ENCODE results near the gene ROBO2.
"Not testable (repeated sequence)": the region's sequence is repeated elsewhere in the genome, so short reads cannot be mapped to it uniquely, and the experiment has no call there.

The ROBO2 gene

DNA sequence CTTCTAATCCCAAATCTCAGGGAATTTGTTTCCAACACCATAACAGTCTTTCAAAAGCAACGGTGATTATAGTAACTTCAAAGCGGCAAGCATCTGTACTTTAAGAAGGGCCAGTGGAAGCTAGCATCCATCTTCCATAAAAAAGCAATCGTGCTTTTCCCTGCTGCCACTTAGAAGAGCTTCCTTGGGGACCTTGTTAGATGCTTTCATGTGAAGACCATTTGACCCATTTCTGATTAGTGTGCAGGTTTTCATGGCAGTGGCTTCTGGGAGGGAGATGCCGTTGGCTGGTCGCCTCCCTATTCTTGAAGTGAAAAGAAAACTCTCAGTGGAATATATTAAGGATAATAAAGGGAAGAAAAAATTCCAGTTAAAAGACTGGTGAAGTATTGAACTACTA, 354.1 kb downstream of the ROBO2 start:
- in situ Hi-C loops (cut with MboI; ENCODE audit: low sequenced_read_pairs), result no loop called here

GRCh38 chr3:77404871-77405270, 365.0 kb downstream of the ROBO2 start:
- in situ Hi-C loops (cut with MboI; ENCODE audit: low sequenced_read_pairs), result no loop called here

- in situ Hi-C loops (cut with MboI; ENCODE audit: low sequenced_read_pairs), result no loop called here
These were observed 367.5 kb downstream of the ROBO2 start for GRCh38 chr3:77407441-77407840.

DNA sequence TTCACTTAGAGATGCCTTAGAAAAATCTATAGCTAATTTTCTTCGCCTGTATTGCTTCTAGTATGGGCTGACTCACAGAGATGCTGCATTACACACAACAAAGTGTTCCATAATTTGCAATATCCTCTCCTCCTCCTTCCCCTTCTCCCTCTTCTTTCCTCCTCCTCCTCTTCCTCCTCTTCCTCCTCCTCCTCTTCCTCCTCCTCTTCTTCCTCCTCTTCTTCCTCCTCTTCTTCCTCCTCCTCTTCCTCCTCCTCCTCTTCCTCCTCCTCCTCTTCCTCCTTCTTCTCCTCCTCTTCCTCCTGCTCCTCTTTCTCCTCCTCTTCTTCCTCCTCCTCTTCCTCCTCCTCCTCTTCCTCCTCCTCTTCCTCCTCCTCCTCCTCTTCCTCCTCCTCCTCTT, 370.4 kb downstream of the ROBO2 start:
- in situ Hi-C loops (cut with MboI; ENCODE audit: low sequenced_read_pairs), result not testable (repeated sequence)

DNA sequence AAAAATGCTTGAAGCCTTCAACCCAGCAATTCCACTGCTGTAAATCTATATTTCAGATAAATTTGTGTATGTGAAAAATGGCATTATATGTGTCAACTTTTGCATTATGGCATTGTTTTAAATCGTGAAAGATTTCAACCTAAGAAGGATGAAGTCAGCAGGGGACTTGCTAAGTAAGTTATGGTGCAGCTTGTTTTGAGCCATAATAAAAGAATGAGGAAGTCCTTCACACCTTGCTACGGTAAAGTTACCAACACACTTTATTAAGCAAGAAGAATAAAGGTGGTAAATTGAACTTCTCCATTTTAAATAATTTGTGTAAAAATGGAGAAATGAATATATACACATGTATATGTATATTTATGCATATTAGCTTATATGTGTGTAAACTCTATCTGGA, 371.4 kb downstream of the ROBO2 start:
- in situ Hi-C loops (cut with MboI; ENCODE audit: low sequenced_read_pairs), result no loop called here

- in situ Hi-C loops (cut with MboI; ENCODE audit: low sequenced_read_pairs), result no loop called here
These were observed 372.1 kb downstream of the ROBO2 start for GRCh38 chr3:77412021-77412438.

DNA sequence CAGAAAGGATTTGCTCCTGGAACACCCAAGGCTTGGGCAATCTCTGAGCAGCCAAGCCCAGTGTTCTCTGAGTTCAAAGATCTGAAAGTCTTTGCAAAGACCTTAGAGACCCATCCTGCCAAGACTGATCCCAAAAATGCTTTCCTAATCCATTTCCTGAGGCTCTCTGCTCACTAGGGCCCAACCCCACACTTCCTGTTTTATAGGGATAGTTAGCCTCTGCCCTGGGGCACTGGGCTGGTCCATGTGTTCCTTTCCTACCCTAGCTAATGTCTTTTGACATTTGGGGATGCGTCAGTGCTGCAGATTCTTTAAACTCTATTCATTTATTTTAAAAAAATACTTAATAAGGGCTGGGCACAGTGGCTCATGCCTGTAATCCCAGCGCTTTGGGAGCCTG, 372.7 kb downstream of the ROBO2 start:
- in situ Hi-C loops (cut with MboI; ENCODE audit: low sequenced_read_pairs), result no loop called here

DNA sequence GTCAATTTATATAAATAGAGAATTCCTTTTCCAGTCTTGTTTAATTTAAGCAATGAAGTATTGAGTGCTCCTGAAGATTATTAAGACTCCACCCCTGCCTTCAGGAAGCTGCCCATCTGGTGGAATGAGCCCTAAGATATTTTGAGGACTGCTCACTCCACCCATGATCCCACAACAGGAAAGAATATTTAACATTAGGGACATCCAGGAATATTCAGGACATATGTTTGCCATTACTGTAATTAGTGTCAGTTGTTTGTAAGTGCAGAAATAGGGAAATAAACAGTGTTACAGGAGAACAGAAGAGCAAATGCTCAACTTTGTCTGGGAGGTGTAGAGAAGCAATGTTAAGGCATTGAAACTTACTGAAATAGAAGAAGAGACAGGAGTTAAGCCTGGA, 375.0 kb downstream of the ROBO2 start:
- in situ Hi-C loops (cut with MboI; ENCODE audit: low sequenced_read_pairs), result no loop called here

DNA sequence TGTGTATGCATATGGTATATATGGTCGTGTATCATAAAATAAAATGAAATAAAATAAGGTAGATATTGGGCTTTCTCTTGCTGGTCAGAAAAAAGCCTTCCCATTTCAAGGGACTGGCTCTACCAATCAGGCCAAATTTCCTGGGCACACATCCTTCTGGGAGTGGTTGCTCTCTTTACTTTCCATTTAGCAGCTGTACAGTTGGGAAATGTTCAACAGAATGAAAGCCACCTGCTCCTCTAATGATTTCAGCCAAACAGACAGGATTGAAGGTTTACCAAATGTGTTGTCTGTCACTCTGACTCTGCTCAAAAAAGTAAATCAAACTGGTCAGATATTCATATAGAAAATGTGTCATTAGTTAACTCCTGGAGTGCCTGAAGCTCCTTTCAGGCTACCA, 380.4 kb downstream of the ROBO2 start:
- in situ Hi-C loops (cut with MboI; ENCODE audit: low sequenced_read_pairs), result no loop called here

GRCh38 chr3:77421916-77422315, 382.0 kb downstream of the ROBO2 start:
- in situ Hi-C loops (cut with MboI; ENCODE audit: low sequenced_read_pairs), result no loop called here

DNA sequence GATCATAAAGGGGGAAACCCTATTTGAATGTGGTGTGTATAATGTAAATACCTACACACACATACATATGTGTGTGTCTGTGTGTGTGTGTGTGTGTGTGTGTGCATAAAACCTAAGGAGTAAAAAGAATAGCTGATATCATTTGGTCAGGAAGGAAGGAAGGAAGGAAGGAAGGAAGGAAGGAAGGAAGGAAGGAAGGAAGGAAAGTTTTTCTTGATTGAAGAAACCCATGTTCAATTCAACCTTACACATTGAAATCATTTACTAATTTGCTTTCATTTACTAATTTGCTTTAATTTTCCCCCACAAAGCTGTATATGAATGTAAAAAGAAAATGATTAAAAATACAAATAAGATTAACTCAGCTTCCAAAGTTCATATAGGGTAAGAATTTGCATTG, 386.6 kb downstream of the ROBO2 start:
- in situ Hi-C loops (cut with MboI; ENCODE audit: low sequenced_read_pairs), result no loop called here

GRCh38 chr3:77427528-77427927, 387.6 kb downstream of the ROBO2 start:
- in situ Hi-C loops (cut with MboI; ENCODE audit: low sequenced_read_pairs), result no loop called here

GRCh38 chr3:77436908-77437307, 397.0 kb downstream of the ROBO2 start:
- in situ Hi-C loops (cut with MboI; ENCODE audit: low sequenced_read_pairs), result no loop called here

GRCh38 chr3:77446084-77446483, 406.2 kb downstream of the ROBO2 start:
- in situ Hi-C loops (cut with MboI; ENCODE audit: low sequenced_read_pairs), result no loop called here

DNA sequence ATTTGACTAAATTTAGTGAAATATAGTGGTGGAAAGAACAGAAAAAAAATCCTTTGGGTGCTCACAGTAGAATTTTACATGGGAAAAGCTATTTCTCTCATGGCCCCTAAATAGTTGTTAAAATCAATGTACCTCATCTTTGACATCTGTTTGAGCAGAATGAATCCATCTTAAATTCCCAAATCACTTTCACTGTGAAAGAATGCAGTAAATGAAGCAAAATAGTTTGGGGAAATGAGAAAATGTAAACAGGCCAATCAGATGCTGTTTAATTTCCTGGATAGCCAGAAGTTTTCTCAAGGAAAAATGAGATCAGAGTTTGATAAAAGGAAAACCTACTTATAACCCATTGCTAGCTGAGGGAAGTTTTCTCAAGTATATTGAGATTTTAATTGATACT, 406.9 kb downstream of the ROBO2 start:
- in situ Hi-C loops (cut with MboI; ENCODE audit: low sequenced_read_pairs), result no loop called here

DNA sequence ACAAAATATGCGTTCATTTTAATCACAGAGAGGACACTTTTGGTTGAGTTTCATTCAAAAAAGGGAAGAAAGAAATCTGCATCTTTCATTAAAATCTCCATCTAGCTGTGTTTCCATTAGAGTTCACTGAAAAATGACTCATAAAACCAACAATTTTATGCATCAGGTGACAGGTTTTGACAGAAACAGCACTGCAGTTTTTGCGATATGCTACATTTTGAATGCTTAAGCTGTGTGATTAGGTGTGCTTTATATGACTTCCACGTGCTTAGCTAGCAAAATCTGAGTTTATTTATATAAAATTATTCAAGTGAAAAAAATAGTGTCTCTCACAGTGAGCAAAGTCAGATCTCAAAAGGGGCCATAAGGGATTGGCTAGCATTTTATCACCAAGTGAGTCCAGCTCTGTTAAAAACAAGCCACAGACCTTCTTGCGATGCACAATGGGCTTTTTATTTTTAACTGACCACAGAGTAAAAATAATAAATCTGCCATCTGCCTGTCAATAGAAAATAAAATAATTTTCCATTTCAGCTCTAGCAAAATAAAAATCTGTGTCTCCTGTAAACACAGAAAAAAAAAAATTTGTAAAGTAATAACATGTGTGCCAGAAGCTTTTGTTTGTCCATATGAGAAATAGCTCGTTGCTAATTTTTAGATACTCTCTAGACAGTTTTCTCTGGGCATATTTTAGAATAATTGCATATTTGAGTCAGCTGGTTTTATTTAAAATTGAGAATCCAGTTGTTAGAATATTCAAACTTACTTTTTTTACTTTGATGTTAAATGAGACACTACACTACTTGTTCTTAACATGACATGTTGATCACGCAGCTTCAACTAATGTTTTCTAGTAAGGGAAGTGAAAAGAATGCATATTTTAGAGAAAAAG, 409.8 kb downstream of the ROBO2 start:
- in situ Hi-C loops (cut with MboI; ENCODE audit: low sequenced_read_pairs), result no loop called here

- in situ Hi-C loops (cut with MboI; ENCODE audit: low sequenced_read_pairs), result no loop called here
These were observed 416.5 kb downstream of the ROBO2 start for GRCh38 chr3:77456431-77456830.

DNA sequence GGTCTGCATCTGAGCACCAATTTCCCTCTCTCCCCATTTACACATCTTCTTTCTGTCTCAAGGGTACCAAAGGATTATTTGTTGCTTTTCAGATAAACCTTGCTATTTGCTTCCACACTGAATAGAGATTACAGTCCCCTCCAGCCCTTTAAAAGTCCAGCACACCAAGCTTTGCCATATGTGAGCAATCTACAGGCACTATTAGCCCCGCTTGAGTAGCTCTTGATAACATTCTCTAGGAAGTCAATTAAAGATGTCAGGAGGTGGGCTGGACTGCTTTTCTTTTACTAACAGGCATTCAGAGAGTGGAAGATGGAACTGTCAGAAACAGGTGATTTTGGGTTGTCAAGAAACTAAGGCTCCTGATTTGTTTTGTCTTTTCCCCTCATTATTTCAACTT, 417.0 kb downstream of the ROBO2 start:
- in situ Hi-C loops (cut with MboI; ENCODE audit: low sequenced_read_pairs), result no loop called here

- in situ Hi-C loops (cut with MboI; ENCODE audit: low sequenced_read_pairs), result no loop called here
These were observed 420.0 kb downstream of the ROBO2 start for GRCh38 chr3:77459926-77460325.

DNA sequence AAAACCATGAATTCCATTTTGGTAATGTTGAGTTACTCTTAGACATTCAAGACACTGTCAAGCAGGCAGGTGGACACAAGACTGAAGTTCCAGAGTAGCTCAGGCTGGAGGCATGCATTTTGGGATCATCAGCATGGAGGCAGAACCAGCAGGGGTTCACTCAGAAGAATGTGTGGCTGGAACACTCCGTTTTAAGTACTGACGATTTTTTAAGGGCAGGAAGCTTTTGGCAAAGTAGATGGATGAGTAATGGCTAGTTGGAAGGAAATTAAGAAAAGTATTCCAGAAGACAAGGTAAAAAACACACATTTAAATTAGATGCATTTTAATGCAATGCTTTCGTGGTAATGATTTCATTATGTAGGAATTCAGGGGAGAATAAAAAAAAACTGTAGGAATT, 420.4 kb downstream of the ROBO2 start:
- in situ Hi-C loops (cut with MboI; ENCODE audit: low sequenced_read_pairs), result no loop called here

DNA sequence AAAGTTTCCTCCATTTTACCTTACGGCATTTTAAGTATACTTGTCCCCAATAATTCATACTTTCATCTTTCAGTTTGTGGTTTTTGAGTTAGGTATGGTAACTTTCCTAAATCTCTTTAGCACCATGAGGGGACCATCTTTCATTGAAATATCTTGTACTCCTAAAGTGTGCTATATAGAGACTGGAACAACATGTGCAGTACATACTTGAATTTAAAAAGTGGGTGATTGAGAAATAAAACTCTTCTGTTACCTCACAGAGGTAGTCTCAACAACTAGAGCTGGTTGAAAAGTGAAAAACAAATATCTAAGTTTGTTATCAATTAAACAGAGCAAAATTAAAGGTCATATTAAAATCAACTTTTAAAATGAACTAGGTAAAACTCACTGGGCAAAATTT, 423.1 kb downstream of the ROBO2 start:
- in situ Hi-C loops (cut with MboI; ENCODE audit: low sequenced_read_pairs), result no loop called here

DNA sequence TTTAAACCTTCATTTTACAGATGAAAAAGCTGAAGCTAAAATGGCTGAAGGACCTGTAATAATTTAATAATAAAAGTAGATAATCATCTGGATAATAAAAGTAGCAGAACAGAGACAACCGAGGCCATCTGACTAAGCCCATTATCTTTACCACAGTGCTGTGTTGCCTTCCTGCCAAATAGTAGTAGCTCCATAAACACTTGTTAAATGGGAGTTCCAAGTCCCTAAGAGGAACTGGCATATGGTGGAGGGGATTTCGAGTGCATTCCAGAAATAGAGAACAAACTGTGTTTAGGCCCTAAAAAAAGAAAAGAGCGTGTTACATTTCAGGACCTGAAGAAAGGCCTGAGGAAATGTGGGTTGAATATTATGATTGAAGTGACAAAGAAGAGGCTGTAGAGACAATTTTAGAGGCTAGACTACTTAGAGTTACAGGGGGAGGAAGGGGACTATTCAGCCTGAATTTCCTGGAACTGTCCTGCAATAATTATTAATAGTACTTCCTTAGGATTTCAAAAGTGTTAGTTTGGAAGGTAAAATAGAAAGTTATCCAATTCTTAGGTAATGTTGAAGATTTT, 424.3 kb downstream of the ROBO2 start:
- in situ Hi-C loops (cut with MboI; ENCODE audit: low sequenced_read_pairs), result no loop called here

Measured in HL-60/S4 (cell line).